K562 (cell line): ENCODE results near the gene FSCN2. TPM values are rescaled to one million over a fixed set of nuclear protein-coding genes. Genes with fewer than 3 reads are reported as not detected.
A peak's percentile ranks its signal among the peaks of the same experiment; 100 is the strongest.

Experiments used
- ARID1B ChIP-seq: fragments of 450-650 bp; IDR thresholded peaks from 2 replicates; pipeline ENCODE4 v1.6.1; 2016; ENCODE audit warnings: antibody characterized with exemption, mild to moderate bottlenecking, inconsistent platforms
- ATF3 ChIP-seq, 2 experiments: fragments of 450-650 bp in 1 of 2; sonication (generic) in 1 of 2; formaldehyde crosslinking in 1 of 2; IDR thresholded peaks in 1 of 2; conservative IDR thresholded peaks in 1 of 2; 2 replicates each; pipeline versions ENCODE4 v1.6.1 to v1.8.1; 2016 to 2023; ENCODE audit warnings: mild to moderate bottlenecking in 2 of 2, moderate library complexity in 2 of 2, inconsistent platforms in 1 of 2, missing genetic modification reagents in 1 of 2
- CCNT2 ChIP-seq: IDR thresholded peaks from 2 replicates; pipeline ENCODE4 v1.6.1; 2011; ENCODE audit warnings: borderline replicate concordance, low read depth, mild to moderate bottlenecking, moderate library complexity, mixed read lengths, low read length; ENCODE audit not compliant: insufficient read length; ENCODE audit errors: extremely low read depth
- CREM ChIP-seq: IDR thresholded peaks from 2 replicates; pipeline ENCODE4 v1.6.1; 2014; ENCODE audit warnings: antibody characterized with exemption, low read depth
- E2F6 ChIP-seq, 2 experiments: IDR thresholded peaks; 2 replicates each; pipeline ENCODE4 v1.6.1; 2011; ENCODE audit warnings: borderline replicate concordance in 1 of 2, control low read depth in 1 of 2, low read depth in 1 of 2, low read length in 1 of 2, mild to moderate bottlenecking in 1 of 2, mixed read lengths in 1 of 2, moderate library complexity in 1 of 2; ENCODE audit not compliant: insufficient read depth in 1 of 2, insufficient read length in 1 of 2, poor library complexity in 1 of 2, severe bottlenecking in 1 of 2; ENCODE audit errors: extremely low read depth in 1 of 2
- MAZ ChIP-seq, 2 experiments: fragments of 450-650 bp in 1 of 2; sonication (generic) in 1 of 2; formaldehyde crosslinking; IDR thresholded peaks in 1 of 2; conservative IDR thresholded peaks in 1 of 2; 2 replicates each; pipeline versions ENCODE4 v1.4.0 to v1.5.0; 2020; ENCODE audit warnings: mild to moderate bottlenecking in 1 of 2, missing genetic modification reagents in 1 of 2
- MBD2 ChIP-seq: sonication (generic); IDR thresholded peaks from 2 replicates; pipeline ENCODE4 v1.6.1; 2016; ENCODE audit warnings: low read depth, borderline replicate concordance
- MTA3 ChIP-seq: fragments of 450-650 bp; formaldehyde crosslinking; IDR thresholded peaks from 2 replicates; pipeline ENCODE4 v1.6.1; 2017; ENCODE audit warnings: mild to moderate bottlenecking, borderline replicate concordance
- NR3C1 ChIP-seq: sonication (generic); formaldehyde crosslinking; IDR thresholded peaks from 2 replicates; pipeline ENCODE4 v1.8.1; 2022; ENCODE audit warnings: missing genetic modification reagents
- RBFOX2 ChIP-seq: fragments of 200-400 bp; formaldehyde crosslinking; IDR thresholded peaks from 2 replicates; pipeline ENCODE4 v1.6.1; 2017; ENCODE audit warnings: low read depth, mild to moderate bottlenecking, low read length, moderate library complexity
- RBM14 ChIP-seq: fragments of 200-400 bp; formaldehyde crosslinking; IDR thresholded peaks from 2 replicates; pipeline ENCODE4 v1.6.1; 2018; ENCODE audit warnings: low read depth, mild to moderate bottlenecking, low read length, moderate library complexity, borderline replicate concordance; ENCODE audit not compliant: insufficient read depth
- RBM34 ChIP-seq: fragments of 200-400 bp; formaldehyde crosslinking; IDR thresholded peaks from 2 replicates; pipeline ENCODE4 v1.6.1; 2018; ENCODE audit warnings: low read length, borderline replicate concordance; ENCODE audit not compliant: insufficient read depth
- SAP30 ChIP-seq: fragments of 200-600 bp; sonication (generic); IDR thresholded peaks from 2 replicates; pipeline ENCODE4 v1.6.1; 2012; ENCODE audit warnings: borderline replicate concordance, low read depth, mild to moderate bottlenecking, moderate library complexity, low read length, control low read depth, inconsistent platforms; ENCODE audit not compliant: insufficient read depth, poor library complexity, severe bottlenecking
- SETDB1 ChIP-seq: IDR thresholded peaks from one replicate; pipeline ENCODE4 v1.6.1; 2012; ENCODE audit warnings: low read length, control low read depth, inconsistent platforms
- SMARCE1 ChIP-seq: fragments of 450-650 bp; IDR thresholded peaks from 2 replicates; pipeline ENCODE4 v1.7.1; 2016; ENCODE audit warnings: mild to moderate bottlenecking
- STAG1 ChIP-seq: sonication (generic); formaldehyde crosslinking; IDR thresholded peaks from 2 replicates; pipeline ENCODE4 v1.5.0; 2020; ENCODE audit warnings: missing genetic modification reagents, borderline replicate concordance
- TCF15 ChIP-seq: fragments of 250-450 bp; sonication (Bioruptor Pico); IDR thresholded peaks from 2 replicates; pipeline ENCODE4 v1.8.0; 2022; ENCODE audit warnings: moderate library complexity, mild to moderate bottlenecking, inconsistent platforms
- YY1 ChIP-seq, 3 experiments: IDR thresholded peaks; 2 replicates each; pipeline ENCODE4 v1.6.1; 2011; ENCODE audit warnings: low read length in 2 of 3, mild to moderate bottlenecking in 2 of 3, moderate library complexity in 2 of 3, borderline replicate concordance in 1 of 3, control low read depth in 1 of 3, low read depth in 1 of 3; ENCODE audit not compliant: insufficient read depth in 3 of 3, insufficient replicate concordance in 2 of 3, control insufficient read depth in 1 of 3, insufficient read length in 1 of 3; ENCODE audit errors: extremely low read depth in 1 of 3
- ZNF3 ChIP-seq: fragments of 250-450 bp; sonication (Bioruptor Pico); IDR thresholded peaks from 2 replicates; pipeline ENCODE4 v1.5.0; 2021; ENCODE audit warnings: mild to moderate bottlenecking, moderate library complexity
- ZNF316 ChIP-seq: fragments of 450-650 bp; IDR thresholded peaks from 2 replicates; pipeline ENCODE4 v1.6.1; 2016
- polyA plus RNA-seq, 8 experiments: library from polyadenylated mRNA; depleted of rRNA in 4 of 8; stranded (reverse) in 5 of 8; unstranded in 3 of 8; fragments of >200 nt; fragmentation: Nextera tagmentation in 2 of 8; fragmentation: Illumina TruSeq in 1 of 8; extraction: Ambion mirVana in 2 of 8; extraction: Trizol in 1 of 8; gene quantifications; 2 replicates each; pipeline versions ENCODE4 v1.2.1 to v1.2.3, GENCODE V29; 2011 to 2014; ENCODE audit warnings: inconsistent platforms in 1 of 8, missing spikeins in 1 of 8
- total RNA-seq, 7 experiments: library from RNA; depleted of rRNA in 6 of 7; stranded (reverse); fragments of >200 nt in 6 of 7; fragmentation: Illumina TruSeq in 2 of 7; extraction: Trizol in 2 of 7; gene quantifications; 2 replicates each; pipeline versions ENCODE4 v1.2.1 to v1.2.3, GENCODE V29; 2011 to 2021; ENCODE audit warnings: low replicate concordance in 1 of 7
- TF ChIP-seq, protein P1 (sequence below), 2 experiments: fragments of 450-650 bp; conservative IDR thresholded peaks; 2 replicates each; pipeline ENCODE4 v1.6.1; 2017; ENCODE audit warnings: mild to moderate bottlenecking in 2 of 2, moderate library complexity in 2 of 2

Gene FSCN2
- total and polyA plus RNA-seq, 9 of the 15 experiments (the other 6 are each of a cell fraction or from before 2014, with no cell fraction given) = 0.08 TPM; not detected in 8

GRCh38 chr17:81519284-81520020 is 8.7 kb upstream of the FSCN2 start (continued):
- peak; percentile 10 to 65 (median 61) for TF ChIP-seq YY1 (IDR thresholded peaks at IDR 0.05; ENCODE audit: borderline replicate concordance in 1 of 3, control insufficient read depth in 1 of 3, extremely low read depth in 1 of 3, insufficient read depth in 3 of 3, insufficient read length in 1 of 3, insufficient replicate concordance in 2 of 3, low read depth in 1 of 3, low read length in 2 of 3)
- TF ChIP-seq MBD2 = no peak
- peak; percentile 74 for TF ChIP-seq SMARCE1
- TF ChIP-seq NR3C1 (CRISPR knock-in tag) = peak; percentile 87
- 0 out of 2 replicates have a peak, but pooled peaks have one; percentile 6 for TF ChIP-seq STAG1
- peak; percentile 57; the same call in 1 of the 2 replicates for TF ChIP-seq MTA3
- peak; percentile 61 for TF ChIP-seq ZNF316
- TF ChIP-seq TCF15 (CRISPR knock-in tag) = no peak
- TF ChIP-seq SETDB1 = no peak
- TF ChIP-seq RBM14 = 0 out of 2 replicates have a peak, but pooled peaks have one; percentile 42
- peak; percentile 59 for TF ChIP-seq CCNT2
- peak; percentile 62 for TF ChIP-seq ARID1B
- peak; percentile 83 to 86 for TF ChIP-seq MAZ (CRISPR knock-in tag; conservative IDR thresholded peaks at IDR 0.05 in 1 of 2, IDR thresholded peaks at IDR 0.05 in 1 of 2)
- TF ChIP-seq RBFOX2 = peak; percentile 69
- TF ChIP-seq E2F6 (IDR thresholded peaks at IDR 0.05; ENCODE audit: borderline replicate concordance in 1 of 2, extremely low read depth in 1 of 2, insufficient read depth in 1 of 2, insufficient read length in 1 of 2, low read depth in 1 of 2, low read length in 1 of 2, poor library complexity in 1 of 2, severe bottlenecking in 1 of 2) = peak in 1 of 2 experiments; percentile 83
- peak; percentile 5 for TF ChIP-seq SAP30
- peak; percentile 90 for TF ChIP-seq ATF3 (IDR thresholded peaks at IDR 0.05)
- no peak for TF ChIP-seq ATF3 (CRISPR knock-in tag; conservative IDR thresholded peaks at IDR 0.05)
- TF ChIP-seq, protein P1, sequence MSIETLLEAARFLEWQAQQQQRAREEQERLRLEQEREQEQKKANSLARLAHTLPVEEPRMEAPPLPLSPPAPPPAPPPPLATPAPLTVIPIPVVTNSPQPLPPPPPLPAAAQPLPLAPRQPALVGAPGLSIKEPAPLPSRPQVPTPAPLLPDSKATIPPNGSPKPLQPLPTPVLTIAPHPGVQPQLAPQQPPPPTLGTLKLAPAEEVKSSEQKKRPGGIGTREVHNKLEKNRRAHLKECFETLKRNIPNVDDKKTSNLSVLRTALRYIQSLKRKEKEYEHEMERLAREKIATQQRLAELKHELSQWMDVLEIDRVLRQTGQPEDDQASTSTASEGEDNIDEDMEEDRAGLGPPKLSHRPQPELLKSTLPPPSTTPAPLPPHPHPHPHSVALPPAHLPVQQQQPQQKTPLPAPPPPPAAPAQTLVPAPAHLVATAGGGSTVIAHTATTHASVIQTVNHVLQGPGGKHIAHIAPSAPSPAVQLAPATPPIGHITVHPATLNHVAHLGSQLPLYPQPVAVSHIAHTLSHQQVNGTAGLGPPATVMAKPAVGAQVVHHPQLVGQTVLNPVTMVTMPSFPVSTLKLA (conservative IDR thresholded peaks at IDR 0.05) = peak in 1 of 2 experiments; percentile 54; a peak in 1 of 4 replicates
- TF ChIP-seq CREM = peak; percentile 76
- no peak for TF ChIP-seq RBM34
- TF ChIP-seq ZNF3 (CRISPR knock-in tag) = no peak
